Hepatocyte (in vitro differentiated cells): ENCODE data around the gene ZSWIM4. TPM values are rescaled to one million over a fixed set of nuclear protein-coding genes. Genes with fewer than 3 reads are reported as not detected.
A peak's percentile ranks its signal among the peaks of the same experiment; 100 is the strongest.
"Not testable (repeated sequence)": the region's sequence is repeated elsewhere in the genome, so short reads cannot be mapped to it uniquely, and the experiment has no call there.

ENCODE experiments used
- DNase-seq: peaks from one replicate; pipeline ENCODE4 v3.0.0-alpha.2; 2016; ENCODE audit warnings: low spot score
- H2AFZ ChIP-seq: fragments of 200-600 bp; sonication (generic); 2 replicates; pipeline ENCODE4 v1.6.0; 2016; ENCODE audit warnings: antibody characterized with exemption, mild to moderate bottlenecking
- H3K27ac ChIP-seq: fragments of 200-600 bp; sonication (generic); 2 replicates; pipeline ENCODE4 v1.5.1; 2016; ENCODE audit warnings: mild to moderate bottlenecking
- H3K27me3 ChIP-seq: fragments of 200-600 bp; sonication (generic); 2 replicates; pipeline ENCODE4 v1.6.1; 2016
- H3K36me3 ChIP-seq: fragments of 200-600 bp; sonication (generic); replicated peaks from 2 replicates; pipeline ENCODE4 v1.5.1; 2016; ENCODE audit warnings: low read depth; ENCODE audit not compliant: insufficient read depth
- H3K4me1 ChIP-seq: fragments of 200-600 bp; sonication (generic); 2 replicates; pipeline ENCODE4 v1.5.1; 2016; ENCODE audit warnings: mild to moderate bottlenecking, moderate library complexity; ENCODE audit not compliant: insufficient read depth
- H3K4me2 ChIP-seq: fragments of 200-600 bp; sonication (generic); 2 replicates; pipeline ENCODE4 v1.6.0; 2016
- H3K4me3 ChIP-seq: fragments of 200-600 bp; sonication (generic); 2 replicates; pipeline ENCODE4 v1.5.1; 2016; ENCODE audit warnings: mild to moderate bottlenecking
- H3K79me2 ChIP-seq: fragments of 200-600 bp; sonication (generic); 2 replicates; pipeline ENCODE4 v1.6.0; 2017; ENCODE audit warnings: mild to moderate bottlenecking
- H3K9me2 ChIP-seq: fragments of 200-600 bp; sonication (generic); replicated peaks from 2 replicates; pipeline ENCODE4 v1.6.0; 2017; ENCODE audit warnings: mild to moderate bottlenecking; ENCODE audit not compliant: insufficient read depth
- H3K9me3 ChIP-seq: fragments of 200-600 bp; sonication (generic); 2 replicates; pipeline ENCODE4 v1.5.1; 2016; ENCODE audit warnings: low read depth, mild to moderate bottlenecking
- H4K20me1 ChIP-seq: fragments of 200-600 bp; sonication (generic); 2 replicates; pipeline ENCODE4 v1.6.0; 2016; ENCODE audit warnings: mild to moderate bottlenecking; ENCODE audit not compliant: insufficient read depth, poor library complexity, severe bottlenecking
- CTCF ChIP-seq: fragments of 200-600 bp; sonication (generic); IDR thresholded peaks from 2 replicates; pipeline ENCODE4 v1.5.1; 2016; ENCODE audit warnings: antibody characterized with exemption, mild to moderate bottlenecking; ENCODE audit not compliant: poor library complexity
- EZH2 ChIP-seq: fragments of 200-600 bp; sonication (generic); IDR thresholded peaks from 2 replicates; pipeline ENCODE4 v1.6.1; 2016; ENCODE audit warnings: antibody characterized with exemption, mild to moderate bottlenecking, borderline replicate concordance
- EZH2phosphoT487 ChIP-seq: fragments of 200-600 bp; sonication (generic); IDR thresholded peaks from one replicate; pipeline ENCODE4 v1.6.1; 2018; ENCODE audit warnings: antibody characterized with exemption, mild to moderate bottlenecking, low read depth, moderate library complexity; ENCODE audit not compliant: unreplicated experiment, severe bottlenecking
- WGBS: methylation state at CpG from one replicate; pipeline ENCODE4 v1.1.6; 2016; ENCODE audit warnings: low lambda C conversion rate; ENCODE audit errors: missing lambda C conversion rate; 5-methylcytosine and 5-hydroxymethylcytosine counted together
- polyA plus RNA-seq: library from polyadenylated mRNA; unstranded; fragments of >200 nt; fragmentation: Nextera tagmentation; extraction: Ambion mirVana; gene quantifications from 2 replicates; pipeline ENCODE4 v1.2.1, GENCODE V29; 2016
- total RNA-seq: library from RNA; depleted of rRNA; stranded (reverse); fragments of >200 nt; gene quantifications from 2 replicates; pipeline ENCODE4 v1.2.3, GENCODE V29; 2014

The ZSWIM4 gene
- total and polyA plus RNA-seq, 2 experiments from 2014 or later: 3.5 to 3.7 TPM

- Histone ChIP-seq H3K79me2 (no peaks in the 10 kb centered on the region), H3K4me3 (no peak overlapping the region), H3K9me3 (no peaks in the 10 kb centered on the region), H4K20me1 (no peaks in the 10 kb centered on the region), H3K4me1 (peaks cover 66% of the 10 kb centered on the region), H3K36me3 (no peaks in the 10 kb centered on the region), H2AFZ (no peak overlapping the region), H3K27ac (peak overlapping the region; percentile 99), H3K27me3 (no peaks in the 10 kb centered on the region), H3K9me2 (no peaks in the 10 kb centered on the region), H3K4me2 (no peak overlapping the region)
- WGBS: 80% methylated on average over 16 of the region's 16 CpGs
- no peak for DNase-seq
- TF ChIP-seq EZH2 (no peak), CTCF (no peak), EZH2phosphoT487 (no peak)
These were observed 53.8 kb downstream of the ZSWIM4 start for GRCh38 chr19:13848798-13849676.

GRCh38 chr19:13849991-13850909 lies 55.0 kb downstream of the ZSWIM4 start:
- no peaks in the 10 kb centered on the region for H3K36me3 ChIP-seq
- no peaks in the 10 kb centered on the region for H4K20me1 ChIP-seq
- 64% methylated on average over 20 of the region's 66 CpGs for WGBS
- no peak for TF ChIP-seq CTCF
- no peak for TF ChIP-seq EZH2
- TF ChIP-seq EZH2phosphoT487: no peak
- peaks cover 58% of the 10 kb centered on the region for H3K4me1 ChIP-seq
- peak overlapping the region; percentile 99 for H3K27ac ChIP-seq
- DNase-seq: peak; percentile 96
- no peaks in the 10 kb centered on the region for H3K9me3 ChIP-seq
- peak overlapping the region; percentile 24 for H2AFZ ChIP-seq
- no peaks in the 10 kb centered on the region for H3K27me3 ChIP-seq
- no peaks in the 10 kb centered on the region for H3K79me2 ChIP-seq
- no peak overlapping the region for H3K4me3 ChIP-seq
- no peaks in the 10 kb centered on the region for H3K9me2 ChIP-seq
- peak overlapping the region; percentile 82 for H3K4me2 ChIP-seq

GRCh38 chr19:13850910-13851733 lies 55.9 kb downstream of the ZSWIM4 start:
- TF ChIP-seq EZH2: no peak
- no peaks in the 10 kb centered on the region for H4K20me1 ChIP-seq
- H3K79me2 ChIP-seq: no peaks in the 10 kb centered on the region
- peak overlapping the region; percentile 82 for H3K4me2 ChIP-seq
- H3K9me3 ChIP-seq: no peaks in the 10 kb centered on the region
- no peaks in the 10 kb centered on the region for H3K27me3 ChIP-seq
- no peaks in the 10 kb centered on the region for H3K36me3 ChIP-seq
- H2AFZ ChIP-seq: peak overlapping the region; percentile 24
- WGBS: 59% methylated on average over 21 of the region's 26 CpGs
- H3K9me2 ChIP-seq: no peaks in the 10 kb centered on the region
- H3K4me3 ChIP-seq: no peak overlapping the region
- peak overlapping the region; percentile 99 for H3K27ac ChIP-seq
- DNase-seq: peak; percentile 94
- peaks cover 54% of the 10 kb centered on the region for H3K4me1 ChIP-seq

- H3K4me1 ChIP-seq: peaks cover 48% of the 10 kb centered on the region
- H3K36me3 ChIP-seq, DNase-seq, H4K20me1 ChIP-seq, H3K27me3 ChIP-seq, H3K9me2 ChIP-seq, H3K79me2 ChIP-seq, H2AFZ ChIP-seq, H3K9me3 ChIP-seq, H3K4me3 ChIP-seq: not testable (repeated sequence)
- H3K27ac ChIP-seq: peak overlapping the region; percentile 99
- H3K4me2 ChIP-seq: peak overlapping the region; percentile 26
- 77% methylated on average over 5 of the region's 5 CpGs for WGBS
These were observed 56.5 kb downstream of the ZSWIM4 start for GRCh38 chr19:13851734-13852114.

- peaks cover 44% of the 10 kb centered on the region for H3K4me1 ChIP-seq
- not testable (repeated sequence) for H3K4me2 ChIP-seq
These were observed 57.0 kb downstream of the ZSWIM4 start for GRCh38 chr19:13852171-13852707.

More at GRCh38 chr19:13852171-13852707, 57.0 kb downstream of the ZSWIM4 start:
- H3K9me2 ChIP-seq, H3K9me3 ChIP-seq, DNase-seq, H3K79me2 ChIP-seq, H3K4me3 ChIP-seq, H2AFZ ChIP-seq, H3K27me3 ChIP-seq, H4K20me1 ChIP-seq, H3K36me3 ChIP-seq: not testable (repeated sequence)
- H3K27ac ChIP-seq: peak overlapping the region; percentile 99
- WGBS: 69% methylated on average over 12 of the region's 12 CpGs
